Keratinocyte (primary cell): ENCODE results near the gene ZNF81. TPM values are rescaled to one million over a fixed set of nuclear protein-coding genes. Genes with fewer than 3 reads are reported as not detected.
"Not testable (repeated sequence)": the region's sequence is repeated elsewhere in the genome, so short reads cannot be mapped to it uniquely, and the experiment has no call there.

Experiments
- DNase-seq: peaks from one replicate; pipeline ENCODE4 v3.0.0-alpha.2; 2011; ENCODE audit warnings: low read depth, missing footprints, low spot score
- FAIRE-seq: peaks from 2 replicates; lab custom pipeline; 2011; peaks lifted over from hg19 to GRCh38; lab: Jason Lieb, UNC
- H2AFZ ChIP-seq: 2 replicates; pipeline ENCODE4 v1.6.0; 2012; ENCODE audit warnings: low read length, control low read depth, inconsistent platforms; ENCODE audit not compliant: control insufficient read depth
- H3K27ac ChIP-seq: 2 replicates; pipeline ENCODE4 v1.5.1; 2011; ENCODE audit warnings: low read length; ENCODE audit not compliant: control insufficient read depth, insufficient read depth
- H3K27me3 ChIP-seq: 3 replicates; pipeline ENCODE4 v1.6.0; 2011; ENCODE audit warnings: low read length; ENCODE audit not compliant: control insufficient read depth, insufficient read depth; ENCODE audit errors: extremely low read depth
- H3K36me3 ChIP-seq, 2 experiments: 2 replicates in 1 of 2; 3 replicates in 1 of 2; pipeline ENCODE4 v1.5.1; 2011; ENCODE audit warnings: low read length in 2 of 2, mild to moderate bottlenecking in 1 of 2; ENCODE audit not compliant: control insufficient read depth in 2 of 2, insufficient read depth in 2 of 2; ENCODE audit errors: extremely low read depth in 1 of 2
- H3K4me1 ChIP-seq: 3 replicates; pipeline ENCODE4 v1.5.1; 2011; ENCODE audit warnings: low read length; ENCODE audit not compliant: control insufficient read depth, insufficient read depth; ENCODE audit errors: extremely low read depth
- H3K4me2 ChIP-seq: 3 replicates; pipeline ENCODE4 v1.6.0; 2011; ENCODE audit warnings: low read depth, low read length; ENCODE audit not compliant: control insufficient read depth, insufficient read depth; ENCODE audit errors: extremely low read depth
- H3K4me3 ChIP-seq, 3 experiments: fragments of 200-600 bp in 1 of 3; sonication (generic) in 1 of 3; 2 replicates in 2 of 3; 3 replicates in 1 of 3; pipeline ENCODE4 v1.5.1; 2011 to 2016; ENCODE audit warnings: low read length in 3 of 3, mild to moderate bottlenecking in 3 of 3, control low read depth in 2 of 3, inconsistent platforms in 1 of 3, low read depth in 1 of 3, mixed read lengths in 1 of 3, mixed run types in 1 of 3, moderate library complexity in 1 of 3; ENCODE audit not compliant: control insufficient read depth in 2 of 3, insufficient read depth in 2 of 3; ENCODE audit errors: extremely low read depth in 1 of 3
- H3K79me2 ChIP-seq: 2 replicates; pipeline ENCODE4 v1.6.0; 2012; ENCODE audit warnings: low read length; ENCODE audit not compliant: control insufficient read depth, insufficient read depth
- H3K9ac ChIP-seq: 3 replicates; pipeline ENCODE4 v1.6.0; 2011; ENCODE audit warnings: low read length; ENCODE audit not compliant: control insufficient read depth, insufficient read depth; ENCODE audit errors: extremely low read depth
- H3K9me1 ChIP-seq: 3 replicates; pipeline ENCODE4 v1.6.0; 2011; ENCODE audit warnings: low read length; ENCODE audit not compliant: control insufficient read depth, insufficient read depth; ENCODE audit errors: extremely low read depth
- H3K9me3 ChIP-seq: 2 replicates; pipeline ENCODE4 v1.5.1; 2012; ENCODE audit warnings: low read depth, low read length; ENCODE audit not compliant: control insufficient read depth
- H4K20me1 ChIP-seq: 3 replicates; pipeline ENCODE4 v1.6.0; 2011; ENCODE audit warnings: low read length; ENCODE audit not compliant: control insufficient read depth, insufficient read depth; ENCODE audit errors: extremely low read depth
- EZH2 ChIP-seq: IDR thresholded peaks from one replicate; pipeline ENCODE4 v1.6.1; 2012; ENCODE audit warnings: inconsistent platforms, mild to moderate bottlenecking, low read length, moderate library complexity
- dilution Hi-C: fragments of 300-500 bp; cut with MboI; formaldehyde crosslinking; loops from one replicate; pipeline ENCODE4 v1.7.0; 2020; ENCODE audit warnings: low sequenced_read_pairs; ENCODE audit not compliant: extremely low pct_ligation_motif_present
- polyA plus RNA-seq, 5 experiments: library from polyadenylated mRNA; depleted of rRNA in 3 of 5; stranded (reverse) in 3 of 5; stranded (forward) in 1 of 5; unstranded in 1 of 5; fragments of >200 nt; gene quantifications; 1 replicate in 1 of 5; 2 replicates in 3 of 5; 3 replicates in 1 of 5; pipeline versions ENCODE4 v1.2.1 to v1.2.3, GENCODE V29; 2011 to 2012; ENCODE audit warnings: missing spikeins in 2 of 5, low read depth in 1 of 5, low replicate concordance in 1 of 5
- TF ChIP-seq, protein P1 (sequence below), 3 experiments: IDR thresholded peaks in 1 of 3; conservative IDR thresholded peaks in 1 of 3; optimal IDR thresholded peaks in 1 of 3; 2 replicates in 2 of 3; 3 replicates in 1 of 3; pipeline versions ENCODE3 to v1.5.1; 2011; ENCODE audit warnings: low read length in 3 of 3, mild to moderate bottlenecking in 3 of 3, moderate library complexity in 2 of 3, control low read depth in 1 of 3, inconsistent platforms in 1 of 3; ENCODE audit not compliant: insufficient read depth in 2 of 3; ENCODE audit errors: extremely low read depth in 1 of 3

ZNF81 gene
- polyA plus RNA-seq, 1 donor (not counting 4 experiments of a cell fraction or from before 2014, with no cell fraction given): 5.0 TPM

- Histone ChIP-seq H3K36me3 (no peaks in the 10 kb centered on the region), H3K79me2 (no peaks in the 10 kb centered on the region), H4K20me1 (no peaks in the 10 kb centered on the region), H3K9me1 (no peaks in the 10 kb centered on the region), H3K4me2 (no peak overlapping the region), H3K9me3 (peaks cover 2% of the 10 kb centered on the region), H3K4me3 (no peak overlapping the region), H3K4me1 (no peaks in the 10 kb centered on the region), H3K27me3 (no peaks in the 10 kb centered on the region), H2AFZ (no peak overlapping the region), H3K9ac (no peak overlapping the region), H3K27ac (no peak overlapping the region)
- no peak for TF ChIP-seq EZH2
- TF ChIP-seq, protein P1, sequence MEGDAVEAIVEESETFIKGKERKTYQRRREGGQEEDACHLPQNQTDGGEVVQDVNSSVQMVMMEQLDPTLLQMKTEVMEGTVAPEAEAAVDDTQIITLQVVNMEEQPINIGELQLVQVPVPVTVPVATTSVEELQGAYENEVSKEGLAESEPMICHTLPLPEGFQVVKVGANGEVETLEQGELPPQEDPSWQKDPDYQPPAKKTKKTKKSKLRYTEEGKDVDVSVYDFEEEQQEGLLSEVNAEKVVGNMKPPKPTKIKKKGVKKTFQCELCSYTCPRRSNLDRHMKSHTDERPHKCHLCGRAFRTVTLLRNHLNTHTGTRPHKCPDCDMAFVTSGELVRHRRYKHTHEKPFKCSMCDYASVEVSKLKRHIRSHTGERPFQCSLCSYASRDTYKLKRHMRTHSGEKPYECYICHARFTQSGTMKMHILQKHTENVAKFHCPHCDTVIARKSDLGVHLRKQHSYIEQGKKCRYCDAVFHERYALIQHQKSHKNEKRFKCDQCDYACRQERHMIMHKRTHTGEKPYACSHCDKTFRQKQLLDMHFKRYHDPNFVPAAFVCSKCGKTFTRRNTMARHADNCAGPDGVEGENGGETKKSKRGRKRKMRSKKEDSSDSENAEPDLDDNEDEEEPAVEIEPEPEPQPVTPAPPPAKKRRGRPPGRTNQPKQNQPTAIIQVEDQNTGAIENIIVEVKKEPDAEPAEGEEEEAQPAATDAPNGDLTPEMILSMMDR (optimal IDR thresholded peaks at IDR 0.05 in 1 of 3, IDR thresholded peaks at IDR 0.05 in 1 of 3, conservative IDR thresholded peaks at IDR 0.05 in 1 of 3; ENCODE audit: extremely low read depth in 1 of 3, insufficient read depth in 2 of 3, low read length in 3 of 3): no peak
- FAIRE-seq (no peak), DNase-seq (no peak)
- dilution Hi-C loops: no loop called here
These were observed 119.3 kb downstream of the ZNF81 start for GRCh38 chrX:47956016-47956415.

DNA sequence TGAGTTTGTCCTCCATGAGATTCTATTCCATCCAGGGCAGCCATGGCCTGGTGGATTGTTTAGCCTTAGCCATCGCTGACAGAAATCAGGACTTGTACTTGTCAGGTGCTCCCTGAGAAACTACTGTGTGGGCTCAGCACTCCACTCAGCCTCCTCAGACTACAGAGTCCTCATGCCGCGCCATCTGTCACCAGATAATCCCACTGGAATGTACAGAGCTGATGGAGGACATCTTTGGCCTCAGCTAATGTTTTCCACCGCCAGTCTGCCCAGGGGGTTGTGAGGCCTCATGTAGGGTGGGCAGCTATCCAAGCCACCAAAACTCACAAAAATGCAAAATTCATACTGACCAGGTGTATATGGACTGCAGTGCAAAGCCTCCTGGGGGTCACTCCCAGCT, 121.5 kb downstream of the ZNF81 start:
- DNase-seq, H3K9me1 ChIP-seq, H4K20me1 ChIP-seq, H3K9me3 ChIP-seq, H2AFZ ChIP-seq, H3K36me3 ChIP-seq, H3K4me2 ChIP-seq, H3K27me3 ChIP-seq, FAIRE-seq, H3K79me2 ChIP-seq, H3K27ac ChIP-seq, H3K9ac ChIP-seq, H3K4me1 ChIP-seq, H3K4me3 ChIP-seq, dilution Hi-C loops: not testable (repeated sequence)

DNA sequence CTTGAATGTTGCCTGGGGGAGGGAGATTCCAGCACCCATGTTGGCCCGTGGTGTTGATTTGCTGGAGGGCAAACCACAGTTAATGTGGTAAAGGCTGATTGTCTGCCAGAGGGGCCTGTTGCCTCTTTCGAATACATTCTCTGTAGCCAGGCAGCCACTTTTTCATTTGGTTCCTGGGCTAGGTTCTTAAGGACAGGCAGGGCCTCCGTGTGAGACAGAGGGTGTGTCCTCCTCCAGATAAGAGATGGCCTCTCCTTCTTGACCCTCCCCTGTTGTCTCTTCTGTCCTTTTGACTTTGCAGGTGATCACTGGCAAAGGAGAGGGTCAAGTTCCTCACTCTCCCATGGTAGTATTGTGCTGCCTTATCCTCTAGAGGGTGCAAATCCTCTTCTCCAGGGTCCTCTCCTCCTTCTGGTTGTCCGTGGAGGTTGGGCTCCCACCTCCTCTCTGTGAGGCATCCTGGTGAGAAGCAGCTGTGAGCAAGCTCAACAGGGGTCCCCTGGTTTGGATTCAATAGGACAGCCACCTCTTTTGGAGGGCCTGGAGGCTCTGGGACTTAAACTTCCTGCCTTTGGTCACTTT, 122.2 kb downstream of the ZNF81 start:
- H3K9ac ChIP-seq: no peak overlapping the region
- DNase-seq (no peak), FAIRE-seq (no peak)
- no peak overlapping the region for H3K27ac ChIP-seq
- dilution Hi-C loops: no loop called here
- H2AFZ ChIP-seq: no peak overlapping the region
- H3K4me1 ChIP-seq: no peaks in the 10 kb centered on the region
- no peaks in the 10 kb centered on the region for H3K36me3 ChIP-seq
- no peak for TF ChIP-seq EZH2
- TF ChIP-seq, protein P1 (optimal IDR thresholded peaks at IDR 0.05 in 1 of 3, IDR thresholded peaks at IDR 0.05 in 1 of 3, conservative IDR thresholded peaks at IDR 0.05 in 1 of 3; ENCODE audit: extremely low read depth in 1 of 3, insufficient read depth in 2 of 3, low read length in 3 of 3): peak in 2 of 3 experiments; percentile 16 to 44
- H3K9me3 ChIP-seq: peaks cover 4% of the 10 kb centered on the region
- H4K20me1 ChIP-seq: no peaks in the 10 kb centered on the region
- H3K79me2 ChIP-seq: no peaks in the 10 kb centered on the region
- no peaks in the 10 kb centered on the region for H3K27me3 ChIP-seq
- H3K4me2 ChIP-seq: no peak overlapping the region
- H3K4me3 ChIP-seq: no peak overlapping the region
- no peaks in the 10 kb centered on the region for H3K9me1 ChIP-seq
